Measurements from ENCODE around the gene FSTL4. TPM values are rescaled to one million over a fixed set of nuclear protein-coding genes. Genes with fewer than 3 reads are reported as not detected.

Gene FSTL4
- polyA plus RNA-seq, 1 of the 3 experiments (the other 2 are of a cell fraction), result not detected

DNA sequence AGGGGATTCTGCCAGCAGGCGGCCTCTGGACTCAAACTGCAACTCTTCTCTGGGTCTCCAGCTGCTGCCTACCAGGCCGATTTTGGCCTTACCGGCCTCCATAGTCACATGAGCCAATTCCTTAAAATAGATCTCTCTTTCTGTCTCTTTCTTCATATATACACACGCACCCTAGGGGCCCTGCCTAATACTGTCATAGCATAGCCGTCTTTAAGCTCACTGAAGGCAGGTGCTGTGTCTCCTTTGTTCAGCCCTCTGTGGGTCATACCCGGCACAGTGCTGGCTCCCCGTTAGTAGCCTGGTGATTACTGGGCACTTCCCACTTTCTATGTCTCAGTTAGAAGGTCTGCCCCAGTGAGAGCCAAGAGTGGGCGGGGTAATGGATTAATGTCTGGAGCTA is 419.6 kb downstream of the FSTL4 start:
- no peaks in the 10 kb centered on the region for H3K79me2 ChIP-seq (ENCODE audit: insufficient read depth)
- H3K9me2 ChIP-seq, result no peaks in the 10 kb centered on the region
- H3F3A ChIP-seq (replicated peaks; ENCODE audit: insufficient read depth), result no peaks in the 10 kb centered on the region
- no peak overlapping the region for H3K27ac ChIP-seq (ENCODE audit: low read depth in 2 of 2, low read length in 1 of 2)
- DNase-seq, result no peak
- no peaks in the 10 kb centered on the region for H4K20me1 ChIP-seq (ENCODE audit: insufficient read depth)
- WGBS (ENCODE audit: low lambda C conversion rate), result 78% methylated on average over 8 of the region's 8 CpGs
- ChIA-PET CTCF (interaction anchor here (2.5 to 2.7 kb wide), 2 partner anchors 80 to 82 kb away, joined by 6 to 16 read pairs; no protein-coding TSS in a partner anchor), POLR2A (no interaction called here)
- TF ChIP-seq MAX (IDR thresholded peaks at IDR 0.05; ENCODE audit: low read depth), result no peak
- H3K9me3 ChIP-seq, result no peaks in the 10 kb centered on the region
- no peaks in the 10 kb centered on the region for H3K36me3 ChIP-seq (replicated peaks in 1 of 2; ENCODE audit: control insufficient read depth in 1 of 2, insufficient read depth in 2 of 2, low read length in 1 of 2)
- no peak overlapping the region for H2AFZ ChIP-seq (ENCODE audit: low read depth)
- no peaks in the 10 kb centered on the region; the same call in 1 of the 2 replicates for H3K27me3 ChIP-seq (ENCODE audit: insufficient read depth)
- H3K4me2 ChIP-seq, result no peak overlapping the region
- H3K9ac ChIP-seq, result no peak overlapping the region
- no peaks in the 10 kb centered on the region for H3K4me1 ChIP-seq (ENCODE audit: control insufficient read depth in 1 of 2, insufficient read depth in 2 of 2, low read depth in 1 of 2, low read length in 1 of 2)
- no peak overlapping the region for H3K4me3 ChIP-seq (ENCODE audit: low read depth in 2 of 2, low read length in 1 of 2)

DNA sequence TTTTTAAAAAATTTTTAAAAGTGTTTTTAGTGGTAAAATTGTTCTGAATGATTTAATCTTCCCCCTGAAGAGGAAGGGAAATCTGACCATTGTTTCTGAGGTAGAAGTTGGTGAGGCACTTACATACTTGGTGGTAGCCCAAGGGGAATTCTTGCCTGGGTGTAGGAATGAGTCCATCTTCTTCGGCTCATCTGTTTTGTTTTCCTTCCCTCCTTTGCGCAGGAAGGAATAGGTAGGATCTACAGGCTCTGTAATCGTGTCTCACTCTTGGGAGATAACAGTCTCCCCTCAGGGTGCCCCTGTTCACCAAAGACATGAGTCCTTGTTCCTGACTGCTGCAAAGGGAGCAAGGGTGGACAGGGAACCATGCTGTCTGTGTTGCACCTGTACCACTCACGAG is 422.5 kb downstream of the FSTL4 start:
- Histone ChIP-seq H3K4me3 (ENCODE audit: low read depth in 2 of 2, low read length in 1 of 2) (no peak overlapping the region), H3K4me1 (ENCODE audit: control insufficient read depth in 1 of 2, insufficient read depth in 2 of 2, low read depth in 1 of 2, low read length in 1 of 2) (no peaks in the 10 kb centered on the region), H4K20me1 (ENCODE audit: insufficient read depth) (no peaks in the 10 kb centered on the region), H3K36me3 (replicated peaks in 1 of 2; ENCODE audit: control insufficient read depth in 1 of 2, insufficient read depth in 2 of 2, low read length in 1 of 2) (no peaks in the 10 kb centered on the region), H3K9me3 (no peaks in the 10 kb centered on the region), H2AFZ (ENCODE audit: low read depth) (no peak overlapping the region), H3K27me3 (ENCODE audit: insufficient read depth) (no peaks in the 10 kb centered on the region; the same call in 1 of the 2 replicates), H3K27ac (ENCODE audit: low read depth in 2 of 2, low read length in 1 of 2) (no peak overlapping the region), H3K4me2 (no peak overlapping the region), H3K9me2 (no peaks in the 10 kb centered on the region), H3K79me2 (ENCODE audit: insufficient read depth) (no peaks in the 10 kb centered on the region), H3F3A (replicated peaks; ENCODE audit: insufficient read depth) (no peaks in the 10 kb centered on the region), H3K9ac (no peak overlapping the region)
- WGBS (ENCODE audit: low lambda C conversion rate), result 48% methylated on average over 4 of the region's 4 CpGs
- POLR2A ChIA-PET, result no interaction called here
- DNase-seq, result no peak
- CTCF ChIA-PET, result interaction anchor here (0.6 kb wide), 1 partner anchor 79 kb away, joined by 3 read pairs; no protein-coding TSS in a partner anchor
- TF ChIP-seq, protein P1, sequence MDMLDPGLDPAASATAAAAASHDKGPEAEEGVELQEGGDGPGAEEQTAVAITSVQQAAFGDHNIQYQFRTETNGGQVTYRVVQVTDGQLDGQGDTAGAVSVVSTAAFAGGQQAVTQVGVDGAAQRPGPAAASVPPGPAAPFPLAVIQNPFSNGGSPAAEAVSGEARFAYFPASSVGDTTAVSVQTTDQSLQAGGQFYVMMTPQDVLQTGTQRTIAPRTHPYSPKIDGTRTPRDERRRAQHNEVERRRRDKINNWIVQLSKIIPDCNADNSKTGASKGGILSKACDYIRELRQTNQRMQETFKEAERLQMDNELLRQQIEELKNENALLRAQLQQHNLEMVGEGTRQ (IDR thresholded peaks at IDR 0.05; ENCODE audit: borderline replicate concordance, low read depth, low read length), result no peak
- TF ChIP-seq EZH2phosphoT487 (IDR thresholded peaks at IDR 0.05; ENCODE audit: borderline replicate concordance, low read depth) (no peak), TEAD4 (IDR thresholded peaks at IDR 0.05; ENCODE audit: borderline replicate concordance, insufficient read depth) (no peak), USF1 (IDR thresholded peaks at IDR 0.05; ENCODE audit: borderline replicate concordance, low read depth) (no peak), GATA2 (CRISPR knock-in tag; IDR thresholded peaks at IDR 0.05) (no peak)
- TF ChIP-seq, protein P2, sequence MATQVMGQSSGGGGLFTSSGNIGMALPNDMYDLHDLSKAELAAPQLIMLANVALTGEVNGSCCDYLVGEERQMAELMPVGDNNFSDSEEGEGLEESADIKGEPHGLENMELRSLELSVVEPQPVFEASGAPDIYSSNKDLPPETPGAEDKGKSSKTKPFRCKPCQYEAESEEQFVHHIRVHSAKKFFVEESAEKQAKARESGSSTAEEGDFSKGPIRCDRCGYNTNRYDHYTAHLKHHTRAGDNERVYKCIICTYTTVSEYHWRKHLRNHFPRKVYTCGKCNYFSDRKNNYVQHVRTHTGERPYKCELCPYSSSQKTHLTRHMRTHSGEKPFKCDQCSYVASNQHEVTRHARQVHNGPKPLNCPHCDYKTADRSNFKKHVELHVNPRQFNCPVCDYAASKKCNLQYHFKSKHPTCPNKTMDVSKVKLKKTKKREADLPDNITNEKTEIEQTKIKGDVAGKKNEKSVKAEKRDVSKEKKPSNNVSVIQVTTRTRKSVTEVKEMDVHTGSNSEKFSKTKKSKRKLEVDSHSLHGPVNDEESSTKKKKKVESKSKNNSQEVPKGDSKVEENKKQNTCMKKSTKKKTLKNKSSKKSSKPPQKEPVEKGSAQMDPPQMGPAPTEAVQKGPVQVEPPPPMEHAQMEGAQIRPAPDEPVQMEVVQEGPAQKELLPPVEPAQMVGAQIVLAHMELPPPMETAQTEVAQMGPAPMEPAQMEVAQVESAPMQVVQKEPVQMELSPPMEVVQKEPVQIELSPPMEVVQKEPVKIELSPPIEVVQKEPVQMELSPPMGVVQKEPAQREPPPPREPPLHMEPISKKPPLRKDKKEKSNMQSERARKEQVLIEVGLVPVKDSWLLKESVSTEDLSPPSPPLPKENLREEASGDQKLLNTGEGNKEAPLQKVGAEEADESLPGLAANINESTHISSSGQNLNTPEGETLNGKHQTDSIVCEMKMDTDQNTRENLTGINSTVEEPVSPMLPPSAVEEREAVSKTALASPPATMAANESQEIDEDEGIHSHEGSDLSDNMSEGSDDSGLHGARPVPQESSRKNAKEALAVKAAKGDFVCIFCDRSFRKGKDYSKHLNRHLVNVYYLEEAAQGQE (IDR thresholded peaks at IDR 0.05; ENCODE audit: low read depth, low read length), result no peak

Measured in SK-N-SH (cell line).